Neutrophil (primary cell): ENCODE data around the gene HOXC9.
A peak's percentile ranks its signal among the peaks of the same experiment; 100 is the strongest.

ENCODE experiments used
- H3K27ac ChIP-seq: fragments of 200-600 bp; sonication (generic); 2 replicates; pipeline ENCODE4 v1.5.1; 2016; ENCODE audit warnings: mild to moderate bottlenecking, moderate library complexity
- H3K27me3 ChIP-seq: fragments of 200-600 bp; sonication (generic); 2 replicates; pipeline ENCODE4 v1.6.0; 2016; ENCODE audit warnings: mild to moderate bottlenecking
- H3K36me3 ChIP-seq: fragments of 200-600 bp; sonication (generic); 2 replicates; pipeline ENCODE4 v1.5.1; 2017
- H3K4me1 ChIP-seq, 2 experiments: fragments of 200-600 bp in 1 of 2; sonication (generic) in 1 of 2; 1 replicate in 1 of 2; 2 replicates in 1 of 2; pipeline versions ENCODE4 v1.5.1 to v1.6.1; 2013 to 2016; ENCODE audit warnings: low read depth in 1 of 2, low read length in 1 of 2, mild to moderate bottlenecking in 1 of 2, moderate library complexity in 1 of 2; ENCODE audit not compliant: control insufficient read depth in 1 of 2, insufficient read depth in 1 of 2
- H3K4me3 ChIP-seq, 2 experiments: fragments of 200-600 bp in 1 of 2; sonication (generic) in 1 of 2; 1 replicate in 1 of 2; 2 replicates in 1 of 2; pipeline ENCODE4 v1.5.1; 2013 to 2016; ENCODE audit warnings: low read depth in 1 of 2, low read length in 1 of 2, mild to moderate bottlenecking in 1 of 2, moderate library complexity in 1 of 2
- H3K9me3 ChIP-seq: fragments of 200-600 bp; sonication (generic); 2 replicates; pipeline ENCODE4 v1.5.1; 2016
- TF ChIP-seq, protein P1 (sequence below): fragments of 200-600 bp; sonication (generic); IDR thresholded peaks from 2 replicates; pipeline ENCODE4 v1.5.1; 2016; ENCODE audit warnings: antibody characterized with exemption

Gene HOXC9

DNA sequence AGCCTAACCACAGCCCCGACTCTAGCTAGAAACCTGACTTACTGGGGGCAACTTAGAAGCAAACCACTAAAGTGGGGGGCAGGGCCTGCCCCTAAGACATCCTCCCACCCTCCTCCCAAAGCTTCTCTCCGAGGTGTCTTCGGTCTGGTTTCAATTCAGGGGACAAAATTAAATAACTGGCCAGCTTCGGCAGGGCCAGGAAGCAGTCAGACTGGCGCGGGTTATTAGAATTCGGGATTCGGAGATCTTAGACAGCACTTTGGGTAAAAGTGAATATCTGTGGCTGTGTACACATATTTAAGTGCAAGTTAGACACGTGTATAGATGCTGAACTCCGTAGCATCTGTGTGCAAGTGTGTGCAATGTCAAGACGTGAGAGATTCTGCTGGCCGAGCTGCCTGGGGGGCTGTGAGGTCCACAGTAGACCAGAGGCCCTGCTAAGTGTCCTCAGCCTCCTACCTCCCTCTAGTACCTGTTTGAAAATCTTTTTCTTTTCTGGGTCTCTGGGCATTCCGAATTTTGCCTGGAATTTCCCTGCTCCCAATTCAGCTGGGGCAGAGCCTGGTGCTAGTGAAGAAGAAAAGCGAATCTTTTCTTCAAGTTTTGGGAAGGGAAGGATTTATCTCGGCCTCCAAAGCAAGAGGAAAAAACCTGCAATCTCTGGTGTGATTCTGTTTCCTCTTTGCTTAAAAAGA is 19.0 kb upstream of the HOXC9 start:
- Histone ChIP-seq H3K4me3 (no peak overlapping the region), H3K36me3 (no peaks in the 10 kb centered on the region), H3K9me3 (no peaks in the 10 kb centered on the region), H3K27ac (no peak overlapping the region), H3K27me3 (peaks cover 100% of the 10 kb centered on the region), H3K4me1 (peaks cover 15 to 28% of the 10 kb centered on the region in 2 experiments)
- TF ChIP-seq, protein P1, sequence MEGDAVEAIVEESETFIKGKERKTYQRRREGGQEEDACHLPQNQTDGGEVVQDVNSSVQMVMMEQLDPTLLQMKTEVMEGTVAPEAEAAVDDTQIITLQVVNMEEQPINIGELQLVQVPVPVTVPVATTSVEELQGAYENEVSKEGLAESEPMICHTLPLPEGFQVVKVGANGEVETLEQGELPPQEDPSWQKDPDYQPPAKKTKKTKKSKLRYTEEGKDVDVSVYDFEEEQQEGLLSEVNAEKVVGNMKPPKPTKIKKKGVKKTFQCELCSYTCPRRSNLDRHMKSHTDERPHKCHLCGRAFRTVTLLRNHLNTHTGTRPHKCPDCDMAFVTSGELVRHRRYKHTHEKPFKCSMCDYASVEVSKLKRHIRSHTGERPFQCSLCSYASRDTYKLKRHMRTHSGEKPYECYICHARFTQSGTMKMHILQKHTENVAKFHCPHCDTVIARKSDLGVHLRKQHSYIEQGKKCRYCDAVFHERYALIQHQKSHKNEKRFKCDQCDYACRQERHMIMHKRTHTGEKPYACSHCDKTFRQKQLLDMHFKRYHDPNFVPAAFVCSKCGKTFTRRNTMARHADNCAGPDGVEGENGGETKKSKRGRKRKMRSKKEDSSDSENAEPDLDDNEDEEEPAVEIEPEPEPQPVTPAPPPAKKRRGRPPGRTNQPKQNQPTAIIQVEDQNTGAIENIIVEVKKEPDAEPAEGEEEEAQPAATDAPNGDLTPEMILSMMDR = no peak

DNA sequence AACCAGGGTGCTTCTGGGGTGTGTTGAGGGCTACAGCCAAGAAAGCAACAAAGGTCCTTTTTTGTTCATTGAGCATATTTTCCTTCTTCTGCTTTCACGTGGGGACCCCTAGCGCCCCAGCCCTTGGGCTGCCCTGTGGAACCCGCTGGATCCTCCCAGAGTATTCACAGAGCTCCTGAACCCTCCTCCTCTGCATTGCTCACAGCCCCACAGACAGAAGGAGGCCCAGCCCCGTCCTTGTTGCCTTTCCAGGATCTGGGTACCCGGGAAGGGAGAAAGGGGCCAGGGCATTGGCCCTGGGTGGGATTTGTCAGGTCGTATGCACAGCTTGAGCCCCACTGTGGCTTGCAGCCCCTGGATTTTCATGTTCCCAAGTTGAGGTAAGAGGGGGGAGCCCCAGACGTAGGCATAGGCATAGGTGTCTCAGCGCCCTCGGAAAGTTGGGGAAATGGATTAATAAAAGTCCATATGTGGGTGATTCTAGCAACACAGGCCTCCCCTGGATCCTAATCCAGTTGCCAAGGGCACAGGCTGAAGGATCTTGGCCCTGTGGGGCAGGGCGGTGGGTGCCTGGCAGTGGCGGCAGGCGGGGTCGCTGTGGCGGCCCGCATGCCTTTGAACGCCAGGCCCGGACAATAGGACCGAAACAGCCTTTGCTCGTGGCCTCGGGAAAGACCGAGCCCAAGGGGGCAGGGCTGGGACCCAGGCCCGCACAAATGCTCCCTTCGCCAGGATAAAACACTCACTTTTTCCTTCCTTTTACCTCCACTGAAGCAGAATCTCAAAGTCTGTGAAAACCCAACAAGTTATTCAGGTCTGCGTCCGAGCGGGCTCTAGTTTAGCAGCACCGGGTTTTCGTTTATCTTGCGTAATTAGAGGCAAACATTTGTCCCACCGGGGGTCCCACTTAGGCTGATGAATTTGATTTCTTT is 18.1 kb upstream of the HOXC9 start:
- TF ChIP-seq, protein P1 = no peak
- H3K27me3 ChIP-seq = peaks cover 100% of the 10 kb centered on the region
- H3K27ac ChIP-seq = no peak overlapping the region
- no peaks in the 10 kb centered on the region for H3K9me3 ChIP-seq
- H3K36me3 ChIP-seq = no peaks in the 10 kb centered on the region
- H3K4me3 ChIP-seq = no peak overlapping the region
- peaks cover 17 to 31% of the 10 kb centered on the region in 2 experiments for H3K4me1 ChIP-seq

DNA sequence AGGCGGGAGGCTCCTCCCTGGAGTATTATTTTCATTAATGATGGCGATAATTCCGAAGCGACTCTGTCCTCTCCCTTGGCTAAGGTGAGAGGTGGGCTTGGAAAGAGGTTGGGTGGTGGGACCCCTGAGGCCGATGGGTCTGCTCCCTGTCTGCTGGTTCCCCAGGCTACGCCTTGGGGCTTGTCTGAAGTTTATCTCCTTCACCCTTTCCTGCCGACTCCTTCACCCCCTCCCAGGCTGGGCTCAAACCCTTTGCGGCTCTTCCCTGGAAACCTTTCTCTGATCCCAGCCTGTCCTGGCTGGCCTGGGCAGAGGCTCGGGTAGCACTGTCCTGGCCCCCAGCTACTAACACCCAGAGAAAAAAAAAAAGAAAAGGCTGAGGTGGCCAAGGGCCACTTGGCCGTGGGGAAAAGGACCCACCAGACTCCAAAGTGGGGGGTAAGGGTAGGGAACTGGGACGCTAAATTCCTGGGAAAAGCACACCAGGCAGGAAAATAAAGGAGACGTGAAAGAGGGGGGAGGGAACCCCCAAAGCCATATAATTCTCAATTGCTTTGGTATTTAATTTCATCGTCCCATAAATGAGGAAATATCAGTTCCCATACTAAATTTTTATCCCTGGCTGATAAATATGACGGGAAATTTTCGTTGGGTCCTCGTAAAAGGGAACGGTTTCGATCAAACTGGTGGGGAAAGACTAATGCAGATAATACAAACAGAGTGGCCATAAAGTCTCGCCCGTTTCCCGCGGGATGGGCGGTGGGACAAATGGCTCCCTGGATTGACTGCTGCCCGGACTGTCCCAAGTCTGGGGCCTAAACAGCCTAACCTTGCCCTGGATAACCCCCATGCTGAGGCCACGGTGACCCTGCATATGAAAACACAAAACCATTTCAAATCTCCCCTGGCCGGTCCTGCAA is 17.1 kb upstream of the HOXC9 start:
- H3K36me3 ChIP-seq = no peaks in the 10 kb centered on the region
- H3K4me1 ChIP-seq = peaks cover 17 to 31% of the 10 kb centered on the region in 2 experiments
- H3K4me3 ChIP-seq = peak overlapping the region in 1 of 2 experiments; percentile 10
- H3K27me3 ChIP-seq = peaks cover 100% of the 10 kb centered on the region
- no peak overlapping the region for H3K27ac ChIP-seq
- no peaks in the 10 kb centered on the region for H3K9me3 ChIP-seq
- TF ChIP-seq, protein P1 = no peak

DNA sequence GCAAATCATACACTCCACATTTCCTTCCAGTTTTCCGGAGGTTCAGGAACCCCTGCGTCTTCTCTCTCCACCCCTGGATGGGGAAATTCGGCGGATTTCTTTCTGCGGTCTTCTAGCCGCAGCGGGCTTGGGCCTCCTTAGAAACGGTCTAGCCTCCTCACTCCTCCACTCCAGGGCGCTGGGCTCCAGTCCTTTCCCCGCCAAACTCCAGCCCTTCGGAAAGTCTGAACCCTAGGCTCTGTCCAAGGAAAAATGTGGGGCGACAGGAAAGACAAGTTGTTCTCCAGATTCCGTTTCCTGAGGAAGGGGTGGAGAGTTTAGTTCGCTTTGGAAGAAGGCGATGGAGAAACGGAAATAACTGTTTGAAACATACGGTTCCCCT is 16.4 kb upstream of the HOXC9 start:
- peaks cover 17 to 31% of the 10 kb centered on the region in 2 experiments for H3K4me1 ChIP-seq
- peak overlapping the region in 1 of 2 experiments; percentile 10 for H3K4me3 ChIP-seq
- no peaks in the 10 kb centered on the region for H3K9me3 ChIP-seq
- TF ChIP-seq, protein P1 = no peak
- H3K27ac ChIP-seq = no peak overlapping the region
- peaks cover 100% of the 10 kb centered on the region for H3K27me3 ChIP-seq
- H3K36me3 ChIP-seq = no peaks in the 10 kb centered on the region

DNA sequence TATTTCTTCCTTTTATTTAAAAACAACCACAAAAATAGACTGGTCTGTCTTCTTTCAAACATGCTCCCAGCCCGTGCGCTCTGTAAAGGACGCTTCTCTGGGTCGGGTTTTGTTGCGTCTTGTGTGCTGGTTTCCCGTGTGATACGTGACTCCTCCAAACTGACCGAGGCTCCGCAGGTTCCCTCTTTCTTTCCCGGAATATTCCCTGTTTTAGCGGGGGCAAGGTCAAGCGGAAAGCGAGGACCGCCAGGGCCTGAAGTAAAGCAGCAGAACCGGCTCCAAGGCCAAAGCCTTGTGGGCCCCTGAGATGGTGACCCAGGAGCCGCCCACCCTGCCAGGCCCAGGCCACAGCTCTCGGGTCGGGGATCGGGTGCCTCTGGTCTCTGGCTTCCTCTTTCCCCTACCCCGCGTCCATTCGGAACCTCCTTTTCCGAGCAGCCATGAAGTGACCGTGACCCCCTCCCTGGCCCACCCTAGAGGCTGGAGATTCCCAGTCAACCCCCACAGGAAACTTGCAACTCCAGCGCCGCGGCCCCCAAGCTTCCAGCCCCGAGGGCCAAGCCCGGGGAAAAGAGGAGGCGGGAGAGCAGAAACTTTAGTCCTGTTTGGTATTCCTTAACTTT is 15.9 kb upstream of the HOXC9 start:
- H3K4me3 ChIP-seq = peak overlapping the region in 1 of 2 experiments; percentile 10
- TF ChIP-seq, protein P1 = no peak
- no peaks in the 10 kb centered on the region for H3K9me3 ChIP-seq
- H3K36me3 ChIP-seq = no peaks in the 10 kb centered on the region
- H3K4me1 ChIP-seq = peaks cover 17 to 31% of the 10 kb centered on the region in 2 experiments
- no peak overlapping the region for H3K27ac ChIP-seq
- peaks cover 100% of the 10 kb centered on the region for H3K27me3 ChIP-seq
